Measurements from ENCODE around the gene GLDC.
"Not testable (repeated sequence)": the region's sequence is repeated elsewhere in the genome, so short reads cannot be mapped to it uniquely, and the experiment has no call there.

Gene GLDC

DNA sequence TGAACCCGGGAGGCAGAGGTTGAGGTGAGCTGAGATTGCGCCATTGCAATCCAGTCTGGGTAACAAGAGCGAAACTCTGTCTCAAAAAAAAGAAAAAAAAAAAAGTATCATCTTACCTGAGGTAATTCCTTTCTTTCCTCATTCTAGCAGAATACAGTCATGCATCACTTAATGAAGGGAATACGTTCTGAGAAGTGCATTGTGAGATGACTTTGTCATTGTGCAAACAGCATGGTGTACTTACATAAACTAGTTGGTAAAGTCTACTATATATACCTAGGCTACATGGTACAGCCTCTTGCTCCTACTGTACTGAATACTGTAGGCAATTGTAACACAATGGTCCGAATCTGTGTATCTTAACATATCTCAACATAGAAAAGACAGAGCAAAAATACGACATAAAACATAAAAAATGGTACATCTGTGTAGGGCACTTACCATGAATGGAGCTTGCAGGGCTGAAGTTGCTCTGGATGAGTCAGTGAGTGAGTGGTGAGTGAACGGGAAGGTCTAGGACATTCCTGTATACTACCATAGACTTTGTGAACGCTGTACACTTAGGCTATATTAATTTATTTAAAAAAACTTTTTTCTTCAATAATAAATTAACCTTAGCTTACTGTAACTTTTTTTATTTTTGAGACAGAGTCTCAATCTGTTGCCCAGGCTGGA lies 100.4 kb downstream of the GLDC start:
- DNase-seq (ENCODE audit: low read depth in 1 of 2, low spot score in 1 of 2): no peak
- no peak for TF ChIP-seq JUND (IDR thresholded peaks at IDR 0.05; ENCODE audit: low read depth)
- in situ Hi-C loops (cut with HindIII; ENCODE audit: low pct_unique_long_range_greater_than_20kb, low sequenced_read_pairs): no loop called here

DNA sequence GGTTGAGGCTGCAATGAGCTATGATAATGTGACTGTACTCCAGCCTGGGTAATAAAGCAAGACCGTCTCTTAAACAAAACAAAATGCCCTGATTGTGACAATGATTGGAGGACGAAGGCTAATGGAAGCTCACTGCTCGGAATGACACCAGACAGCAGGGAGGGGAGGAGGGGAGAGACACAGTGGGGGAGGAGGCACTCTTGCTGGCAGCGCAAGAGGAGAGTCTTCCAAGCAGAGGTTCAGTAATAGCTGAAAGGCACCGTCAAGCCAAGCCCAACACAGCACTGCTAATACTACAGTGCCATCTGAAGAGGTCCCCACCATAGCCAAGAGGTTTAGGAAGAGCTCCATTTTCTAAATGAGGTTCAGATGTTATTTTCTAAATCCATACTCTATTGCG lies 102.3 kb downstream of the GLDC start:
- in situ Hi-C loops (cut with HindIII; ENCODE audit: low pct_unique_long_range_greater_than_20kb, low sequenced_read_pairs): no loop called here
- no peak for TF ChIP-seq JUND (IDR thresholded peaks at IDR 0.05; ENCODE audit: low read depth)
- no peak for DNase-seq (ENCODE audit: low read depth in 1 of 2, low spot score in 1 of 2)

DNA sequence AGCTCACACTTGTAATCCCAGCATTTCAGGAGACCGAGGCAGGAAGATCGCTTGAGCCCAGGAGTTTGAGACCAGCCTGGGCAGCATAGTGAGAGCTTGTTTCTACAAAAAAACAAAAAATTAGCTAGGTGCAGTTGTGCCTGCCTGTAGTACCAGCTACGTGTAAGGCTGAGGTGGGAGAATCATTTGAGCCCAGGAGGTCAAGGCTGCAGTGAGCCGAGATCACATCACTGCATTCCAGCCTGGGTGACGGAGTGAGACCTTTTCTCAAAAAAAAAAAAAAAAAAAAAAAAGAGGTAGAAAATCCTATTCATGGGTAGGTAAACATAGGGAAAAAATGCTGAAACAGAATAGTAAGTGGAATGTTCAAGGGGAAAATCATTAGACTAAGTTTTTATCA lies 102.9 kb downstream of the GLDC start:
- in situ Hi-C loops (cut with HindIII; ENCODE audit: low pct_unique_long_range_greater_than_20kb, low sequenced_read_pairs); DNase-seq (ENCODE audit: low read depth in 1 of 2, low spot score in 1 of 2): not testable (repeated sequence)

DNA sequence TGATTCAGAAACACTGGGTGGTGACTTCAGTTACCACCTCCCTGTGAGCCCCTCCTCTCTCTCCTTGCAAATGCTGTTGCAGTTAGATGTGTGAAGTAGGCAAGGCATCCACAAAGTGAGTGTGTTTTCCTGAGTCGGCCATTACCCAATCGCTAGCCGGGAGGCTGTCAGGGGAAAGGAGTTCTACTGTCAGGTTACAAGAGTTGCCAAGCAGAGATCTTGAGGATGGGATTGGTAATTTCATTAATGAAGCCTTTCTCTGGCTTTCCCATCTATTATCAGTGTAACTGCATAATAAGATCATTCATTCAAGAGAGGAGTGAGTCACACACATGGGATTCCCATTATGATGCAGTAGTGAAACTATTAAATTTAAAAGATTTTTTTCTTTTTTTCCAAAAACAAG lies 106.9 kb downstream of the GLDC start:
- in situ Hi-C loops (cut with HindIII; ENCODE audit: low pct_unique_long_range_greater_than_20kb, low sequenced_read_pairs): no loop called here
- TF ChIP-seq JUND (IDR thresholded peaks at IDR 0.05; ENCODE audit: low read depth): no peak
- DNase-seq (ENCODE audit: low read depth in 1 of 2, low spot score in 1 of 2): no peak

DNA sequence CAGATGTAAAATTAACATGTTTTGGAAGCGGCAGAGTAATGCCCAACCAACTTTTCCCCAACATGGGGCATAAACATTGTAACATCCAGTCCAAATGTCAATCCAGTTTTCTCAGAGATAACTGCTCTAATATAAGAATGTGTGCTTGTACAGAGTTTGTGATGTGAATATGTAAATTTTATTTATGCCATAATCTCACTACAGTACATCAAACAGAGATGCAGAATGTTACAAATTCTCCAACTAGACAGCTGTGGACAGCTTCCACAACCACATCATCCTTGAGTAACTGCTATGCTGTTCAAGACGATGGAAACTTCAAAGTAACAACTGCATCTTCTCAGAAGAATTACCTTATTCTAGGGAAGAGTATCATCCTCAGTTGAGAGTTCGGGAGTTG lies 109.9 kb downstream of the GLDC start:
- no peak for TF ChIP-seq JUND (IDR thresholded peaks at IDR 0.05; ENCODE audit: low read depth)
- no peak for DNase-seq (ENCODE audit: low read depth in 1 of 2, low spot score in 1 of 2)
- in situ Hi-C loops (cut with HindIII; ENCODE audit: low pct_unique_long_range_greater_than_20kb, low sequenced_read_pairs): no loop called here

DNA sequence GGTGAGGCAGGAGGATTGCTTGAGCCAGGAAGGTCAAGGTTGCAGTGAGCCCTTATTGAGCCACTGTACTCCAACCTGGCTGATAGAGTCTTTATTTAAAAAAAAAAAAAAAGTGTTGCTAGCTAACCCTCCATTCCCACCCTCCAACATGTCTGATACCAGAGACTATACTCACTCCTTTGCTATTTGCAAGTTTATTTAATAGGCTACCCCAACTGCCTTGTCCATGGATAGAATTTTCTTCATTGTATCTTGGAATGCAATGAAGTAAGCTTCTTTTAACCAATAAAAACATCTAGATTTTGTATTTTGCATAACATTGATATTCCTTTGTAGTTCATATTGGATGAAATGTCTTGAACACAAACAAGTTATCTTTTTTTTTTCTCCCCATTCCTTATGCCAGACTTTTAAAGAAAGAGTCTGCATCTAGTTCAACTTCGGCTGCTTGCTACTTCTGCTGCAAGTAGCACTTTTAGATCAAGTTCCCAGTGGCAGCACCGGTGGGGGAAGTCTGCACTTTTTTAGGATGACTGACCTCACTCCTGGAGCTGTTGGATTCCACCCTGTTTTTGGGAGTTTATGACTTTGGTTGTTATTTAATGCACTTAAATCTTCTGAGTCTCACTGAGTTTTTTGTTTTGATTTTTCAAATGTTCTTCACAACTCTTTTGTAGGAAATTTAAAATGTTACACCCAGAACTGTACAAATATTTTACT lies 120.0 kb downstream of the GLDC start:
- no peak for TF ChIP-seq JUND (IDR thresholded peaks at IDR 0.05; ENCODE audit: low read depth)
- in situ Hi-C loops (cut with HindIII; ENCODE audit: low pct_unique_long_range_greater_than_20kb, low sequenced_read_pairs): no loop called here
- no peak for DNase-seq (ENCODE audit: low read depth in 1 of 2, low spot score in 1 of 2)

DNA sequence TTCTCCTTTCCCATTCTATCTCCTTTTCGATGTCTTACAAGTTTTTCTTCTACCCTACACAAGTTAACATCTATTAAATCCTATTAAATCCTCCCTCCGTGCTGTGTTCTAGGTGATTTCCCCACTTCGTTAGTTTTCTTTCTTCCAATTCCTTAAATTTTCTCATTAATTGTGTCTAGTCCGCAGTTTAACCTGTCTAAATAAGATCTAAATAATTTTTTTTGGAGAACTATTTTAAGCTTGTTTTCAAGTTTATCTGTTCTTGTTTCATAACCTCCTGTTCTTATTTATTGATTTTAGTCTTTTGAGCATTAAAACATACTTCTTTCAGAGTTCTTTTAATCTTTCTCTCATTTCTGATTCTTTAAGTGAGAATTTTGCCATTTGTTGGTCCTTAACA lies 123.3 kb downstream of the GLDC start:
- in situ Hi-C loops (cut with HindIII; ENCODE audit: low pct_unique_long_range_greater_than_20kb, low sequenced_read_pairs): no loop called here
- no peak for DNase-seq (ENCODE audit: low read depth in 1 of 2, low spot score in 1 of 2)
- TF ChIP-seq JUND (IDR thresholded peaks at IDR 0.05; ENCODE audit: low read depth): no peak

DNA sequence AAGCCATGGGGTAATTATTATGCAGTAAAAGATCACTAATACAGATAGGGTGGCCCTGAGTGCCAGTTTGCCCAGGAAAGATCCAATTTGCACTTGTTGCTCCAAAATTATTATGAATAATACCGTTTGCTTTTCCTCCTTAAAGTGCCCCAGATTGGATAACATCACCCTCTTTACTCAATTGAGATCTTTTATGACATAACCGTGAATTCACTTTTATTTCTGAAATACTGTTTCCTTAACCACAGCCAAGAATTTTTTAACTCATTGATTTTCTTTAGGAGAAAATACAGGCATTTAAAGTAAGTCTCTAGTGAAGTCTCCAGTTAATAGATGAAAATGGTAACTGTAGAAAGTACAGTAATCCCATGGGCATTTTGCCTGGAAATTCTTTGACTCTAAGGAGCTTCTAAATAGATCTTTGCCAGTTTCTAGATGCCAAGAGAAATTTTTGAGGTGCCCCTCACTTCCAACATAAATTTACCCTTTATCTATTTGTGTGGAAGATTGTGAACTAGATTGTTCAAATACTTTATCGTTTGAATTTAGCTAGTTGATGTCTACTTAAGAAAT lies 133.4 kb downstream of the GLDC start:
- DNase-seq (ENCODE audit: low read depth in 1 of 2, low spot score in 1 of 2): no peak
- TF ChIP-seq JUND (IDR thresholded peaks at IDR 0.05; ENCODE audit: low read depth): no peak
- in situ Hi-C loops (cut with HindIII; ENCODE audit: low pct_unique_long_range_greater_than_20kb, low sequenced_read_pairs): no loop called here

DNA sequence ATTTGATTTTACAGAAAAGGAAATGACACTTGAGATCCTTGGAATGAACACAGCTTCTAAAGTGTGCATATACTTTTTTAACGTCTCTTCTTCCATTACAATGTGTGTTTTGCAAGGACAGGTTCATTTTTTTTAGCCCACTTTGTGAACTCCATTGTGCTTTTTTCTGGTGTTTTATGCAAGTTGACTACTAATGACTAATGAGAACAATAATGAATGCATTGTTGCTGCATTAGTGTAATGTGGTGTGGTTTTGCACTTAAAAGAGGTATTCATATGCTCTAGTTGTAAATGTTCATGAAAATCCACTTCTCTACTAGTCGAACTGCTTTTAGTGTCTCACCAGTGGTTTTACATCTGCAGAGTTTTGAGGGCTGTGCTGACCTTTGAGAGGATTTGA lies 139.0 kb downstream of the GLDC start:
- in situ Hi-C loops (cut with HindIII; ENCODE audit: low pct_unique_long_range_greater_than_20kb, low sequenced_read_pairs): no loop called here
- no peak for DNase-seq (ENCODE audit: low read depth in 1 of 2, low spot score in 1 of 2)
- TF ChIP-seq JUND (IDR thresholded peaks at IDR 0.05; ENCODE audit: low read depth): no peak

DNA sequence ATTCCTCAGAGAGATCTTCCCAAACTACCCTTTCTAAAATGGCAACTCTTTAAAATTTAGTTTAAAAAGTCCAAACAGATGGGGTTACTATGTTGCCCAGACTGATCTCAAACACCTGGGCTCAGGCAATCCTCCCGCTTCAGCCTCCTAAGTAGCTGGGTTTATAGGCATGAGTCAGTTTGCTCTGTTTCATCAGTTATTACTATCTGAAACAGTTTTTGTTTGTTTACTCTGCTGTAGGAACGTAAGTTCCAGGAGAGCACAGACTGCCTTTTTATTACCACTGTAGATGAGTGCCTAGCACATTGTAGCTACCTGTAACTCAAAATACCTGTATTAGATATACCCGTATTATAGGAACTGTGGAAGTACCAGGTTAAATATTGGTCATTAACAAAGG lies 143.1 kb downstream of the GLDC start:
- in situ Hi-C loops (cut with HindIII; ENCODE audit: low pct_unique_long_range_greater_than_20kb, low sequenced_read_pairs): no loop called here
- no peak for TF ChIP-seq JUND (IDR thresholded peaks at IDR 0.05; ENCODE audit: low read depth)
- no peak for DNase-seq (ENCODE audit: low read depth in 1 of 2, low spot score in 1 of 2)

DNA sequence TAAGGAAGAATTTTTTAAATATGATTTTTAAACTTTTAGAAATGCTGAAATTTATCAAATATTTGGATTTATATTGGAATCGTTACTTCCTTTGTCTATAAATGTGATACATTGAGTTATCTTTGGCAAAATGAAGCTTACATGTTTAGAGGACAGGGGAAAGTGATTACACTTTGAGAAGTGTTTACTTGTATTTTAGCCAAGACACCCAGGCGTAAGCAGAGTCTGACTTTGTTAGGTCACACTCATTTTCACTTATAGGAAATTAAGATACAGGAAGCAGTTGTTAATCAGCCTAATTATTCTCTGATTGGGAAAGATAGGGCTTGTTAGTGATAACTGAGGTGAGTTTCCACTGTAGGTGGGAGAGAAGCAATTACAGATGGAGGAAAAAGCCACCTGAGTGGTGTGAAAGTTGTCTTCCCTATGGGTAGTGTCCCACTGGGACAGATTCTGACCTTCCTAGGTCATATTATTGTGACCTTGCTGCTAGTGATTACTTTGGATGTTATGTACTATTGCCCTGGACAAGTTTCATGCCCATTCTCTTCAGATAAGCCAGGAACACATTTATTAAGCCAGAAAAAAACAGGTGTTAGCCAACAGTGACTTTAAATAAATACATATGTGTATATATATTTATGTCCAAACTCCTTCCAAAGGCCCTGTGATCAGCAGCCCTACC lies 143.9 kb downstream of the GLDC start:
- no peak for TF ChIP-seq JUND (IDR thresholded peaks at IDR 0.05; ENCODE audit: low read depth)
- no peak for DNase-seq (ENCODE audit: low read depth in 1 of 2, low spot score in 1 of 2)
- in situ Hi-C loops (cut with HindIII; ENCODE audit: low pct_unique_long_range_greater_than_20kb, low sequenced_read_pairs): no loop called here

DNA sequence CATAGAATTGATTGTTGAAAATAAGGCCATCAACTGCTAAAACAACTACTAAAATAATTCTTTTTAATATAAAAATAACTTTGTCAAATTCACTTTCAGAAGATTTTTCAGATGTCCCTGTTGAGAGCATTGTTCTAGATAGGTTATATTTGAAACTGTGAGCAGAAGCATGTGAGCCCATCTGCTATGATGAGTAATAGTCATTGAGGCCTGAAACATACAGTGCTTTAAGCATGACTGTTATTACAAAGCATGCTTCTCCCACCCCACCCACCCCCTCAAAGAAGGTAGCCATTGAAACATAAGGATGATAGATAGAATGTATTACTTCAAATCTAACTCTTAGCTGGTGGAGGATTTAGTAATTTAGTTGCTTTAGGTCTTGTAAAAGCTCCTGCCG lies 146.5 kb downstream of the GLDC start:
- TF ChIP-seq JUND (IDR thresholded peaks at IDR 0.05; ENCODE audit: low read depth): no peak
- no peak for DNase-seq (ENCODE audit: low read depth in 1 of 2, low spot score in 1 of 2)
- in situ Hi-C loops (cut with HindIII; ENCODE audit: low pct_unique_long_range_greater_than_20kb, low sequenced_read_pairs): no loop called here

DNA sequence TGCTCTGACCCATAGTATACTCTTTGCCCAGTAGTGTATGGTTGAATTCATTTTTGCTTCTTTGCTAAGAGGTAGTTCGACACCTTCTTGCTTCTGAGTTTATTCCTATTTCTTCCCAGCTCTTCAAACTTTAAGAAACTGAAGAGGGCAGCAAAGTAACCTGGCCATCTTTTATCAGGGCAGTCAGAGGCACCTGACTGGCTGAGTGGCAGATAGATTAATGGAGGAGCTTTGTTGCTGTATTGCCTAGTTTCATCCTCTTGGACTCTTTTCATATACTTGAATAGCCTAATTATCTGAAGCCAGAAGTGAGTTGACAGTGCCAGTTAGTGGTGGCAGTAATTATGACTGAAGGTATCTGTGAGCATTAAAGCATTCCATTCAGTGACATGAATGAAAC lies 150.1 kb downstream of the GLDC start:
- in situ Hi-C loops (cut with HindIII; ENCODE audit: low pct_unique_long_range_greater_than_20kb, low sequenced_read_pairs): no loop called here
- no peak for DNase-seq (ENCODE audit: low read depth in 1 of 2, low spot score in 1 of 2)
- no peak for TF ChIP-seq JUND (IDR thresholded peaks at IDR 0.05; ENCODE audit: low read depth)

Measured in T47D (cell line).